Measurements from ENCODE around the gene IRF8.
"Not testable (repeated sequence)": the region's sequence is repeated elsewhere in the genome, so short reads cannot be mapped to it uniquely, and the experiment has no call there.

Gene IRF8

GRCh38 chr16:85868495-85868894 lies 30.5 kb upstream of the IRF8 start:
- DNase-seq (ENCODE audit: low read depth in 2 of 2), result no peak

- no peak for DNase-seq (ENCODE audit: low read depth in 2 of 2)
These were observed 29.8 kb upstream of the IRF8 start for GRCh38 chr16:85869206-85869605.

- no peak for DNase-seq (ENCODE audit: low read depth in 2 of 2)
These were observed 29.0 kb upstream of the IRF8 start for GRCh38 chr16:85869785-85870558.

- no peak for DNase-seq (ENCODE audit: low read depth in 2 of 2)
These were observed 27.2 kb upstream of the IRF8 start for GRCh38 chr16:85871756-85872155.

DNA sequence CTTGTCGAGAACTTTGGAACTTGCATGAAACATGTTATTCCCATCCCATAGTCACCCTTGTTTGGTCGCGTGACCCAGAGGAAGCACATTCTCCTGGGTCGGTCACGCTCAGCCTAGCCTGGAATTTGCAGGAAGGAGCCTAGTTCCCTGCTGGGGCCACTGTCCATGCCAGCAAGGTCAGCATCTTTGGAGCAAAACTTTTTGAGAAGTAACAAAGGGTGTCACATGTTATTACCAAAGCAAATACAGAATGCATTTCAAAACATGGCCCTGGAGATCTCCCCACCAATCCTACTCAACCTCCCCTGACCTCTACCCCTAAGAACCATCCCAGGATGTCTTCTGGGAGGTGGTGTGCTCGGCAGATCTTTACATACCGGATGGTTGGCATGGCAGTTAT lies 26.2 kb upstream of the IRF8 start:
- no peak for DNase-seq (ENCODE audit: low read depth in 2 of 2)

DNA sequence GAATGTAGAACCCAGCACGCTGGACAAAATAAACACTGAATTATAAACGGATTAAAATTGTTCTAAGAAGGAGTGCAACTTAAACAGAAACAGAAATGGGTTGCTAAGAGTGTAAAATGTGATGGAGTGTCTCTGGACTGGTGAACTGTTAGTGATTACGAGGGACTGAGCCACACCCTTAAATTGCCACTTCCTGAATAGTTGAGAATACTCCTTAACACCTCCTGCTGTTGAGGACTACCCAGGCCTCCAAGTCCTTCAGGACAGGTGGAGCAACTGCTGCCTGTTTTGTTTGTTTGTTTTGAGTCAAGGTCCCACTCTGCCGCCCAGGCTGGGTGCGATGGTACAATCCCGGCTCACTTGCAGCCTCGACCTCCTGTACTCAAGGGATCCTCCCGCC lies 25.8 kb upstream of the IRF8 start:
- no peak for DNase-seq (ENCODE audit: low read depth in 2 of 2)

DNA sequence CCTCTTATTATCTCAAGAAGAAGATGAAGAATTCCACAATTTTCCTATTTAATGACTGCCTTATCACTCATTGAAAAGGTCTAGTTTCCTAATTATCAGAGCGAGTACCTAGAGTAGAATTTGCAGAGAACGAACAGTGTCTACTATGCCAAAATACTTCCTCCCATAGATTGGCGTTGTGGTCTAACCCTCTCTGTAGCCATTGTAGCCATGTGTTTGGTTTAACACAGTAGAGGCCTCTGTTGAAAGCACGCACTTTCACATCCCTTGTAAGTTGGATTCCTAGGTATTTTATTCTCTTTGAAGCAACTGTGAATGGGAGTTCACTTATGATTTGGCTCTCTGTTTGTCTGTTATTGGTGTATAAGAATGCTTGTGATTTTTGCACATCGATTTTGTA lies 24.9 kb upstream of the IRF8 start:
- DNase-seq (ENCODE audit: low read depth in 2 of 2), result not testable (repeated sequence)

GRCh38 chr16:85878407-85878806 lies 20.6 kb upstream of the IRF8 start:
- DNase-seq (ENCODE audit: low read depth in 2 of 2), result no peak

DNA sequence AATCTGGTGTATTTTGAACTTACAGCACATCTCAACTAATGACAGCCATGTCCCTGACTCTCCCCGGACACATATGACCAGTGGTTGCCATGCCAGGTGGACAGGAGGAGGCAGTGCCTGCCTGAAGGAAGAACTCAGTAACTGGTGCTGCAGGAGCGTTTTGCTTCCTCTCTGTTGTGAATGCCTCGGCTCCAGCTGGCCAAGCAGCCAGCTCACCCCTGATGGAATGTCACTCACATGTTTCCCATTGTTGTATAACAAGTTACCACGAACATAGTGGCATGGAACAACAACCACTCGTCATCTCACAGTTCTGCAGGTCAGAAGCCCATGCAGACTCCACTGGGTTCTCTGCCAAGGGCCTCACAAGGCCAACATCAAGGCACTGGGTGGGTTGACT lies 20.1 kb upstream of the IRF8 start:
- no peak for DNase-seq (ENCODE audit: low read depth in 2 of 2)

DNA sequence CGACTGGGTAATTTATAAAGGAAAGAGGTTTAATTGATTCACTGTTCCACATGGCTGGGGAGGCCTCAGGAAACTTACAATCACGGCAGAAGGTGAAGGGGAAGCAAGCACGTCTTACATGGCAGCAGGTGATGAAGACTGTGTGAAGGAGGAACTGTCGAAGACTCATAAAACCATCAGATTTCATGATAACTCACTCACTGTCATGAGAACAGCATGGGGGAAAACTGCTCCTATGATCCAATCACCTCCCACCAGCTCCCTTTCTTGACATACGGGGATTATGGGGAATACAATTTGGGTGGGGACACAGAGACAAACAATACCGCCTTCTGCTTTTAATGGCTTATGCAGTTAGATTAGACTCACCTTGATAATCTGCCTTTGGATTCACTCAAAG lies 19.4 kb upstream of the IRF8 start:
- DNase-seq (ENCODE audit: low read depth in 2 of 2), result no peak

DNA sequence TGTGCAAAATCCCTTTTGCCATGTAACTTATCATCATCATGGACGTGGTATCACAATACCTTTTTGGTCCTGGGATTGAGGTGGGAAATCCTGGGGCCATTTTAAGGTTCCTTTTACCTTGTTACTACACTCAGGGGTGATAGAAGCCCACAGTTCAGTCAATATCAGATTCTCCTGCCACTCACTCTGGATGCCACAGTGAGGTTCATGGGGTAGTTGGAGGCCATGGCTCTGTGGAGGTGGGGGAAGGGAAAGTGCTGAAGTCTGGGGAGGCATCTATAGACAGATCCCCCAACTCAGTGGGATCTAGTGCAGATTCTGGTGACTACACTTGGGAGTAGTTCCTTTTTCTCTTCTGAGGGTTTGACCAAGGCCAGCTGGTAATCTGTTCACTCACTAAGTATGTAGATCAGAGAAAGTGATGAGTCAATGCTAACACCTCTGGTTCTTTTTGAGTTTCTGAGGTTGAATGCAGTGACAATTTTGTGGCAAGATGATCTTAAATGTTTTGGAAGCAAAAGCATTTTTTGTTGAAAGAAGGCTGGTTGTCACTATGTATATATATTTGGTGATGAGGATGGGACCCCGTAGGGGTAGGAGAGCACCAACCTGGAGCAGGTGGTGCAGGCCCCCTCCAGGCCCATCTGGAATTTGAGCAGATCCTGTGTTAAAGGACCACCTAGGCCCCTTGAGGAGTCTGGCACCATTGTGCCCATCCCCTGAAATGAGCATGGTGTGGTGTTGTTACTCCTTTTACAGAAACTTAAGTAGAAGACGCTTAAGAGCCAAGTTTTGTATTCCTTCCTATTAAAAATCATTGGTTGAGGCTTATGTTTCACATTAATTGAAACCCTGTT lies 18.8 kb upstream of the IRF8 start:
- DNase-seq (ENCODE audit: low read depth in 2 of 2), result no peak

DNA sequence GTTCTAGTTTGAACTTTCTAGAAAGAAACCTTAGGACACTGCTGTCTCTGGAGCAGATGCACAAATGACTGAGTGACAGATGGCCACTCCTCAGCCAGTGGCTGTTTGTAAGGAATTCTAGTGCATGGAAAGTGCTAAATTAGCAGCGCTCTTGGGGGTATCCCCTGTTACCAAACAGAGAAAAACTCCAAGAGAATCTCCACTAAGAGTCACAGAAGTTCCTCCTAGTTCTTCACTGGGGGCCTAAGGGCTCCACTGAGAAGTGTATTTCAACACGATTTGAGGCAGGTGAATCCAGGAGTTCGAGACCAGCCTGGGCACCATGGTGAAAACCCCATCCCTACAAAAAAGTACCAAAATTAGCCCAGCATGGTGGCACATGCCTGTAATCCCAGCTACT lies 18.1 kb upstream of the IRF8 start:
- no peak for DNase-seq (ENCODE audit: low read depth in 2 of 2)

DNA sequence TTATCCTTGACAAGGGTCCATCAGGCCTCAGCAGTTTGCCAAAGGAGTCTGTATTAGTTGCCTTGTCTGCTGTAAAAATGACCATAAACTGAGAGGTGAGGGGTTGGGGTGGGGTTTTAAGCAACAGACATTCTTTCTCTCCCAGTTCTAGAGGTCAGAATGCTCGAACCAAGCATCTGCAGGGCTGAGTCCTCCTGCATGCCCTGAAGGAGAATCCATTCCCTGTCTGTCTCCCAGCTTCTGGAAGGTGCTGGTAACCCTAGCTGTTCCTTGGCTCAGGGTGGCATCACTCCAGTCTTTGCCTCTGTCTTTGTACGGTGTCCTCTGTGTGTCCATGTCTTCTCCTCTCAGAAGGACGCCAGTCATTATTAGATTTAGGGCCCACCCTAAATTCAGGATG lies 17.5 kb upstream of the IRF8 start:
- DNase-seq (ENCODE audit: low read depth in 2 of 2), result no peak

DNA sequence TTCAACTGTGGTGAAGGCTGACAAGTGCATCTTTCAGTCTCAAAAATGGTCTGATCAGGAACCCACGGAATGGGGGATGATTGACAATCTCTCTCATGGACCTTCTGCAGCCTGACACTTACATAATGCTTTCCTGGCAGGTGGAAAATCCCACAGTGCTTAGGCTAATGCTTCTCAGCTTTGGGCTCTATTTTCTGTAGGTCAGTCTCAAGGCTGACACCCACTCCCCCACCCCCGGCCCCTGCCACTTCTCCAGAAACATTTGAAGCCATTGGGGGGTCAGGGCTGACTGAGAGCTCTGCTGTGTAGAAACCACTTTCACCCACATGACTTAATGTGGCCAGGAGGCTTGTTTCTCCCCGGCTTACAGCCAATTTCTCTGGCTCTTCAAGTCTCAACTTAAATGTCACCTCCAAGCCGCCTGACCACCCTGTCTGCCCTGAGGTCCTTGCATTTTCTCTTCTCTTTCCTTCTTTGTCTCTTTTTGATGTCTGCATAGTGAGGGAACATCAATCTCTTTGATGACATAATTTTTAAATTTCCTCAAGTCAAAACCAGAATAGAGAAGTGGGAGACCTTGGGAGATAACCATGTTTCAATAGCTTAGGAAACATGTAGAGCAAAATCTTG lies 16.7 kb upstream of the IRF8 start:
- DNase-seq (ENCODE audit: low read depth in 2 of 2), result no peak

DNA sequence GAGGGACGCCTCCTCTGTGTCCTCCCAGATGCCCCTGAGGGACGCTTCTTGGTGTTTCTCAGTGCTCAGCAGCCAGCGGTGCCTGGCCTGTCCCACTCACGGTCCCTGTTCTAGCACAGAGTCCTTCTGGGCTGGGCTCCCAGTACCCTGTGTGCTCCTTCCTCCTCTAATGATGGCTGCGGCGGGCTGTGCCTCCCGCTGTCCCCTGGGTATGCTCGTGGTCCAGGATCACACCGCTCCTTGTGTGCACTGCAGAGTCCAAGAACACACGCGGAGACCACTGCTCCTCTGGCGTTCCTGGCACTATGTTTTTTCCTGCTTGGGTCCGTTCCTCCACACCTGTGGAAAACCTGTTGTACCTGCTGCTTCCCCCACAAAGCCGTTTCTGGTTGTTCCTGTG lies 15.1 kb upstream of the IRF8 start:
- DNase-seq (ENCODE audit: low read depth in 2 of 2), result no peak

DNA sequence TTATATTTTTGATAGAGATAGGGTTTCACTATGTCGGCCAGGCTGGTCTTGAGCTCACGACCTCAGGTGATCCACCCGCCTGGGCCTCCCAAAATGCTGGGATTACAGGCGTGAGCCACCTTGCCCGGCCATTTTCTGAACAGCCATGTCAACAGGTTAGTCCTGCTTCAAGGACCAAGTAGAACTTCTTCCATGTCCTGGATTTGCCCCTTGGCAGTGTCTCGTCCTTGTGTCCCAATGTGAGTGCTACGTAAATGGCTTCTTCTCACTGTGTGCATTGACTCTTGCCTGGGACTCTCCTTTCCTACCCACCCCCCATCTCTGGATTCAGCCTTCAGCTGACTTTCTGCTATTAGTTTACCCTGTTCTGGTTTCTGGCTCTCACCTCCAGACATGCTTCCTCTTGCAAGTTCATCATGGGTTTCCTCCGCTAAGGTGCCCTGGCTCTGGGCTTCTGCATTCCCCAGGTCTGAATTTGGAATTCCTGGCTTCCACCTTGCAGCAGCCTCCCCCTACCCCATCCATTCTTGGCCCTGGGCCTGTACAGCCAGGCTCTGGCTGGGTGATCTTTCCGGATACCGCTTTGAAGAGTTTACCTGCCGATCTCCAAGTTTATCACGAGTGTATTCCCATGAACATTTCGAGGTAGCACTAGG lies 14.0 kb upstream of the IRF8 start:
- no peak for DNase-seq (ENCODE audit: low read depth in 2 of 2)

DNA sequence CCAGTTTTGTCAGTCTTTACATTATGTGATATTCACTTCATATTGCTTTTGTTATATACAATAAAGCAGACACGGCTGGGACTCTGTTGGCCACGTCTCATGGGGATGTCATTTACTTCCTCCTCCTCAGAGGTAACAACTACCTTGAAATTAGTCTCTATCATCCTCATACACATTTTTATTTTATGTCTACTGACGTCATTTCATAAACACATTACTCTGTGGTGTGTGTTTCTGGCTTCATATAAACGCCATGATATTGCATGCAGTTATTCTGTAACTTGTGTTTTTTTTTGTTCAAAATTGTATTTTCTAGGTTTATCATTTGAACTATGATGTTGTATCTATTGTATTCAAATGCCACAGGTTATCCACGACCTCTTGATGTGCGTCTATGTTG lies 13.4 kb upstream of the IRF8 start:
- no peak for DNase-seq (ENCODE audit: low read depth in 2 of 2)

- DNase-seq (ENCODE audit: low read depth in 2 of 2), result no peak
These were observed 10.3 kb upstream of the IRF8 start for GRCh38 chr16:85888405-85889331.

DNA sequence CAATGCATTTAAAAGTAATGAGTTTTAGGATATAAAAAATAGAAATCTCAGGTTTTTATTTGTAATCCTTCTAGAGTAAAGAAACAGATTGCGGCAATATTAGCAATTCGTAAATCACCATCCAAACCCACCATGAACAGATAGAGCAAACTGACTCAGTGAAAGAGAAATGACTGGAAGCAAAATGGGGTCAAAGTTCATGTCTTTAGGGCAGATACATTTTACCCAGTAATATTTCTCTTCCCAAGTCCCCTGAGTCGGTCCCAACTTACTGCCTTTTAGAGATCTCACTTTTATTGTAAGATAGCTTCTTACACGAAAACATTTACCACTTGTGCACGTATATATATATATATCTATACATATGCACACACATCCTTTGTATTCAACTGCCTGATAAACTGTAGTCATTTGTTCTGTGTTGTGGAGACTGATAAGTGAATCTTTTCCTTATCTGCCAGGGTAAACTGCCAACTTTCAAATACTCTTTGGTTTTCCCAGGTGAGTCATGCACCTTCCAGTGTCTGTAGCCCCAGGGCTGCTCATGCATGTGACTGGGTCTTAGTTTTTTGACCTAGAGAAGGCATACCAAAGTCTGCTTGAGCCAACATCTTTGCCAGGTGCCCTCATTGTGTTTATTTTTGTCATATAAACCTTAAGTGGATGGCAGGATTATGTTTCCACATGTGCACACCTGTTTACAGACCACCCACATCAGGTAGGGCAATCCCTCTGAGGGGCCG lies 7.8 kb upstream of the IRF8 start:
- DNase-seq (ENCODE audit: low read depth in 2 of 2), result no peak

DNA sequence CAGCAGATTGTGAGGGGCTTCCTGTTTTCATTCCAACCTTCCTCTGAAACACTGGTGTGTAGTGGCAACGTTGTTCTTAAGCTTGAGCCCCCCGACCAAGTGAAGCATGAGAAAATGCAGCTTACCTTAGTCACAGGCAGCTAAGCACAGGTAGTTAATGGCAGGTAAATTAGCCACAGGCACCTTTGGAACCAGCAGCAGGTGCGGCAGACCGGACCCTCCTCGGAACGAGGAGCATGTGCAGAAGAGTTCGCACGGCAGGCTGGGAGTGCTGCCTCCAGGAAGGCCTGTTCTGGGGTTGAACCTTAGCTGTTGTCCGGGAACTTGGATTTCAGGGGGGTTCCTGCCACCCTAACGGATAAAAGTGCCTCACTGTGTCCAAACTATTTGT lies 7.2 kb upstream of the IRF8 start:
- DNase-seq (ENCODE audit: low read depth in 2 of 2), result no peak

DNA sequence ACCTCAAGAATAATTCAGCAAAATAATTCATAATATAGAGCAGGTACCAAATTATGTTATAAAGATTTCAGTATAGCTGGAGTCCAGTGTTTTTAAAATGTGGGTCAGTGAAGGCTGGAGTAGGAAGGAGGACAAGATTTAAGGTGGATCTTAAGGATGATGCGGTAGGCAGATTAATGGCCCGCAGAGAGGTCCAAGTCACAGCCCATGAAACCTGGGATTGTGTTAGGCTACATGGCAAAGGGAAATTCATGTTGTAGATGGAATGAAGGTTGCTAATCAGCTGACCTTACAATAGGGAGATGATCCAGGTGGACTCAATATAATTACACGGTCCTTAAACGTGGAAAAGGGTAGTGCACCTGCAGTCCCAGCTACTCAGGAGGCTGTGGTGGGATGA lies 6.2 kb upstream of the IRF8 start:
- DNase-seq (ENCODE audit: low read depth in 2 of 2), result no peak
